WI38 (cell line): ENCODE results near the gene ACER1.
"Not testable (repeated sequence)": the region's sequence is repeated elsewhere in the genome, so short reads cannot be mapped to it uniquely, and the experiment has no call there.

Experiments used
- H3K4me3 ChIP-seq: 2 replicates; pipeline ENCODE4 v1.5.1; 2011; ENCODE audit warnings: low read depth, mild to moderate bottlenecking, control low read depth, low read length
- TF ChIP-seq, protein P1 (sequence below): IDR thresholded peaks from 2 replicates; pipeline ENCODE4 v1.5.1; 2012; ENCODE audit warnings: low read depth, mild to moderate bottlenecking, control low read depth, low read length

ACER1 gene

DNA sequence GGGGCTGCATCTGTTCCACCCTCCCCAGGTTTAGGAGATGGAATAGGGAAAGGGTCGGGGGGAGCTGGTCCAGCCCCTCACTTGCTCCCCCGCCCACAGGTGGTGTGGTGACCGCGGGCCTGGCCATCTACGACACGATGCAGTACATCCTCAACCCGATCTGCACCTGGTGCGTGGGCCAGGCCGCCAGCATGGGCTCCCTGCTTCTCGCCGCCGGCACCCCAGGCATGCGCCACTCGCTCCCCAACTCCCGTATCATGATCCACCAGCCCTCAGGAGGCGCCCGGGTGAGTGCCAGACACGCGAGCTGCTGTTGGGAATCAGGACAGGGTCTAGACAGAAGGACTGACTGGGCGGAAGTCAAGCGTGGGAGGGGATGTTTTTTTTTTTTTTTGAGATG lies 30.9 kb upstream of the ACER1 start:
- no peak overlapping the region for H3K4me3 ChIP-seq
- TF ChIP-seq, protein P1, sequence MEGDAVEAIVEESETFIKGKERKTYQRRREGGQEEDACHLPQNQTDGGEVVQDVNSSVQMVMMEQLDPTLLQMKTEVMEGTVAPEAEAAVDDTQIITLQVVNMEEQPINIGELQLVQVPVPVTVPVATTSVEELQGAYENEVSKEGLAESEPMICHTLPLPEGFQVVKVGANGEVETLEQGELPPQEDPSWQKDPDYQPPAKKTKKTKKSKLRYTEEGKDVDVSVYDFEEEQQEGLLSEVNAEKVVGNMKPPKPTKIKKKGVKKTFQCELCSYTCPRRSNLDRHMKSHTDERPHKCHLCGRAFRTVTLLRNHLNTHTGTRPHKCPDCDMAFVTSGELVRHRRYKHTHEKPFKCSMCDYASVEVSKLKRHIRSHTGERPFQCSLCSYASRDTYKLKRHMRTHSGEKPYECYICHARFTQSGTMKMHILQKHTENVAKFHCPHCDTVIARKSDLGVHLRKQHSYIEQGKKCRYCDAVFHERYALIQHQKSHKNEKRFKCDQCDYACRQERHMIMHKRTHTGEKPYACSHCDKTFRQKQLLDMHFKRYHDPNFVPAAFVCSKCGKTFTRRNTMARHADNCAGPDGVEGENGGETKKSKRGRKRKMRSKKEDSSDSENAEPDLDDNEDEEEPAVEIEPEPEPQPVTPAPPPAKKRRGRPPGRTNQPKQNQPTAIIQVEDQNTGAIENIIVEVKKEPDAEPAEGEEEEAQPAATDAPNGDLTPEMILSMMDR: no peak

DNA sequence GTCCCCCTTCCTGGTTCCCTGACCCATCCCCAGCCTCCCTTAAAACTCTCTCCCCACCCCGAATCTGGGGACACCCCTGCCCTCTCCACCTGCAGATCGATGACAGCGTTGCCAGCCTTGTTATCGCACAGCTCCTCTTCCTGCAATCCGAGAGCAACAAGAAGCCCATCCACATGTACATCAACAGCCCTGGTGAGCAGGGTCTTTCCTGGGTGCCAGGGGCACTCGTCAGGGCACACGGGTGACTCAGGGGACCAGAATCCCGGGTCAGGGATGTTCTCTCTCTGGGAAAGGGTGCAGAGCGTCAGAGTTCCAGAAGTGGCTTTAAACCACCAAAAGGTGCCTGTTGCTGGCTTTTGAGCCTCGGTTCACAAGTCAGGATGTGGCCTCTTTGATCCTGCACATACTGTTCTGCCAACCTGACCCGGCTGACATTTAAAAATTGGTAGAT lies 29.0 kb upstream of the ACER1 start:
- TF ChIP-seq, protein P1: no peak
- peak overlapping the region; percentile 82 for H3K4me3 ChIP-seq

DNA sequence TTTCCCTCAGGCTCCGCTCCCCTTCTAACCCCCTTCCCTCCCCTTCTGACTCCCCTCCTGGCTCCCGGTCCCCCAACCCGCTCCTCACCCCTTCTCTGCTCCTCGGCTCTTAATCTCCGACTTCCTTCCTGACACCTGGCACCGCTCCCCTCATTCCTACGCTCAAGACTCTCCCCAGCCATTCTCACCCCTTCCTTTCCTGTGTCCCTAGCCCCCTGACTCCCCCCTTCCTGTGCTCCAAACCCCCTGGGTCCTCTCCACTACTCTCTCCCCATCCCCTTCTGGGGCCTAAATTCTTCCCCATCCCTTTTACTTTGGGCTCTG lies 28.6 kb upstream of the ACER1 start:
- TF ChIP-seq, protein P1: no peak
- H3K4me3 ChIP-seq: peak overlapping the region; percentile 82

DNA sequence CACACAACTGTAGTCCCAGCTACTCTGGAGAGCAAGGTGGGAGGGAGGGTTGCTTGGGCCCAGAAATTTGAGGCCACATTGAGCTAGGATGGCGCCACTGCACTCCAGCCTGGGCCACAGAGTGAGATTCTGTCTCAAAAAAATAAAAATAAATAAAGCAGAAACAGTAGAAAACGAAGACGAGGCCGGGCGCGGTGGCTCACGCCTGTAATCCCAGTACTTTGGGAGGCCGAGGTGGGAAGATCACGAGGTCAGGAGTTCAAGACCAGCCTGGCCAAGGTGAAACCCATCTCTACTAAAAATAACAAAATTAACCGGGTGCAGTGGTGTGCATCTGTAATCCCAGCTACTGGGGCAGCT lies 27.4 kb upstream of the ACER1 start:
- H3K4me3 ChIP-seq: peak overlapping the region; percentile 82

DNA sequence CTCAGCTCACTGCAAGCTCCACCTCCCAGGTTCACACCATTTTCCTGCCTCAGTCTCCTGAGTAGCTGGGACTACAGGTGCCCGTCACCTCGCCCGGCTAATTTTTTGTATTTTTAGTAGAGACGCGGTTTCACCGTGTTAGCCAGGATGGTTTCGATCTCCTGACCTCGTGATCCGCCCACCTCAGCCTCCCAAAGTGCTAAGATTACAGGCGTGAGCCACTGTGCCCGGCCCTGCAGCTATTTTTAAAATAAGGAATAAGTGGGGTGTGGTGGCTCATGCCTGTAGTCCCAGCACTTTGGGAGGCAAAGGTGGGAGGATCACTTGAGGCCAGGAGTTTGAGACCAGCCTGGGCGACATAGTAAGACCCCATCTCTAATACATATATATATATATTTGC lies 27.0 kb upstream of the ACER1 start:
- not testable (repeated sequence) for H3K4me3 ChIP-seq

DNA sequence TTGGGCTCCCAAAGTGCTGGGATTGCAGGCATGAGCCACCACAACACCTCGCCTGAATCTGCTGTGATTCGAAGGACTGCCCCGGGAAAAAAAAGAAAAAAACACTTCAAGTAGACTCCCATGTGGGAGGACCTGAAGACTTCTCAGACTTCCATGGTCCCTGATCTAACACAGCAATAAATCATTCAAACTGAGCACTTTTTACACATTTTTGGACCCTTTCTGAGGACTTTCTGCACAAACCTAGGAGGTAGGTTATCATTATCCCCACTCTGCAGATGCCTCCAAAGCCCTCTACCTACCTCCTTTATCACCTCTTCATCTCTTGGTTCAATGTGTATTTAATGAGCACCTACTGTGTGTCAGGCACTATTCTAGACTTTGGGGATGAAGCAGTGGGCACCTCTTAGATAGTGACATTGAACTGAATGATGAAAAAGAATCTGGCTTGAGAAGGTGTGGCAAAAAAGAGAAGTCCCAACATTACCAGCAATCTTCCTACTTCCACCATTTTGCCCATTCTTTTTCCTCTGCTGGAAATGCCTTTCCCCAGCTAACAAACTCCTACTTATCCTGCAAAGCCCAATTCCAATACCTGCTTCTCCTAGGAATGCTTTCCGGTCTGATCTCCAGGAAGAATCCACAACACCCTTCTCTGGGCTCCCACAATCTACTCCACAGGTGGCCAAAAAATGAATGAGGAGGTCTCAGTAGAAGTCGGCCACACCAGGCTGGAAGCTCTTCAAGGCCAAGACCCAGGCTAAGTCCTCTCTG lies 26.3 kb upstream of the ACER1 start:
- H3K4me3 ChIP-seq: no peak overlapping the region
- TF ChIP-seq, protein P1: no peak

DNA sequence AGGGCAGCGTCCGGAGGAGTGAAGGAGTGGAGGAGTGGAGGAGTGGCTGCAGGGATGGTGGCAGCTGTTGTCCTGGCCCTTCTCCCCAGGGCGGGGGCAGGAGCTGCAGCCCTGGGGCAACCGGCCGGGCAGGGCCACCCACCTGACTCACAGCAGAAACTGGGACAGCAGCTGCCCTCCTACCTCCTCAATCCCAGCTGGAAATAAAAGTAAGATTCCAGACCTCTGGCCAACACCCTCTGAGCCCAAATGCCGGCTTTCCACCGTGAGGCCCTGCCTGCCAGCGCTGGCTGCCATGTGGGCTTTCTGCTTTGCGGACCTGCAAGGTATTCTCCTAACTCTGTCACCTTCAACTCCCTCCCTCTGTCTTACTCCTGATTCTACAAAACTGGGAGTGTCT lies 24.6 kb upstream of the ACER1 start:
- TF ChIP-seq, protein P1: no peak
- no peak overlapping the region for H3K4me3 ChIP-seq

DNA sequence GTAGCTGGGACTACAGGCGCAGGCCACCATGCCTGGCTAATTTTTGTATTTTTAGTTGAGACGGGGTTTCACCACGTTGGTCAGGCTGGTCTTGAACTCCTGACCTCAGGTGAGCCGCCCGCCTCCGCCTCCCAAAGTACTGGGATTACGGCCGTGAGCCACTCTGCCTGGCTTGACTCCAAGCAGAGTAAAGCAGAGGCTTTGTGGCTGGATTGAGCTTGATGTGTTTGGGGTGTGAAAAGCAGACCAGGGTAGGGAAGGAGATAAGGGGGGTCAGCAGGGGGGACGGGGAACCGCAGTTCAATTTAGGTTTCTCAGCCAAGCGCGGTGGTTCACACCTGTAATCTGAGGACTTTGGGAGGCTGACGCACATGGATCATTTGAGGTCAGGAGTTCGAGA lies 23.8 kb upstream of the ACER1 start:
- TF ChIP-seq, protein P1: no peak
- H3K4me3 ChIP-seq: no peak overlapping the region

DNA sequence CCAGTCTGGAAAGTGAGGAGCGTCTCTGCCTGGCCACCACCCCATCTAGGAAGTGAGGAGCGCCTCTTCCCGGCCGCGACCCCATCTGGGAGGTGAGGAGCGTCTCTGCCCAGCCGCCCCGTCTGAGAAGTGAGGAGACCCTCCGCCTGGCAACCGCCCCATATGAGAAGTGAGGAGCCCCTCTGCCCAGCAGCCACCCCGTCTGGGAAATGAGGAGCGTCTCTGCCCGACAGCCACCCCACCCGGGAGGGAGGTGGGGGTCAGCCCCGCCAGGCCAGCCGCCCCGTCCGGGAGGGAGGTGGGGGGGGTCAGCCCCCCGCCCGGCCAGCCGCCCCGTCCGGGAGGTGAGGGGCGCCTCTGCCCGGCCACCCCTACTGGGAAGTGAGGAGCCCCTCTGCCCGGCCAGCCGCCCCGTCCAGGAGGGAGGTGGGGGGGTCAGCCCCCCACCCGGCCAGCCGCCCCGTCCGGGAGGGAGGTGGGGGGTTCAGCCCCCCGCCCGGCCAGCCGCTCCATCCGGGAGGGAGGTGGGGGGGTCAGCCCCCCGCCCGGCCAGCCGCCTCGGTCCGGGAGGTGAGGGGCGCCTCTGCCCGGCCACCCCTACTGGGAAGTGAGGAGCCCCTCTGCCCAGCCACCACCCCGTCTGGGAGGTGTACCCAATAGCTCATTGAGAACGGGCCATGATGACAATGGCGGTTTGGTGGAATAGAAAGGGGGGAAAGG lies 22.1 kb upstream of the ACER1 start:
- H3K4me3 ChIP-seq: not testable (repeated sequence)
